ENCODE measurements around the gene ANKRD42.
"Not testable (repeated sequence)": the region's sequence is repeated elsewhere in the genome, so short reads cannot be mapped to it uniquely, and the experiment has no call there.

Gene ANKRD42

DNA sequence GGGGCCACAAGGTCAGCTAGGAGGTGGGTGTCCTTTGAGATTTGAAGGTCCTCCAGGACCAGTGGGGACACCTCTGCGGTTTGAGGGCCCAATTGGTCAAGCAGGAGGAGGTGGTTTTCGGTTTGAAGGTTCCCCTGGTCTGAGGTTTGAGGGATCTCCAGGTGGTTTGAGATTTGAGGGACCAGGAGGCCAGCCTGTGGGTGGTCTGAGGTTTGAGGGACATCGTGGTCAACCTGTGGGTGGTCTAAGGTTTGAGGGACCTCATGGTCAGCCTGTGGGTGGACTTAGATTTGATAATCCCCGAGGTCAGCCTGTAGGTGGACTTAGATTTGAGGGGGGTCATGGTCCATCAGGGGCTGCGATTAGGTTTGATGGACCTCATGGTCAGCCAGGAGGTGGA is 24.8 kb upstream of the ANKRD42 start:
- DNase-seq (ENCODE audit: low read depth, low spot score): no peak
- H3K27ac ChIP-seq: no peak overlapping the region

DNA sequence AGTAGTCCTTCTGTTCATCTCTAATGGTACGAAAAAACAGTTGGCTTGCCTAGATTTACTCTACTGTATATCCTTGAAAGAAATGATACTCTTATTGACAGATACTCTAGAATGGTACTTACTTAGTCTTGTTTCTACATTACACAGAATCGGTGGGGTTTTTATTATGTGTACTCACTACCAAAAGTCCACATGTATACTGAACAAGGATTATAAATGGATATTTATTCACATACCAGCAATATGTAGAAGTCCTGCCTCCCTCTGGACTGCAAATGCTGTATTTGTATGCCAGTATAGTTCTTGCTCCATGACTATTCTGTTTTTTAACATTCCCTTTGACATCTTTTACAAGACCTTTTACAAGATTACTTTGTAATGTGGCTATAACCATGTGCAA is 22.6 kb upstream of the ANKRD42 start:
- no peak overlapping the region for H3K27ac ChIP-seq
- DNase-seq (ENCODE audit: low read depth, low spot score): no peak

DNA sequence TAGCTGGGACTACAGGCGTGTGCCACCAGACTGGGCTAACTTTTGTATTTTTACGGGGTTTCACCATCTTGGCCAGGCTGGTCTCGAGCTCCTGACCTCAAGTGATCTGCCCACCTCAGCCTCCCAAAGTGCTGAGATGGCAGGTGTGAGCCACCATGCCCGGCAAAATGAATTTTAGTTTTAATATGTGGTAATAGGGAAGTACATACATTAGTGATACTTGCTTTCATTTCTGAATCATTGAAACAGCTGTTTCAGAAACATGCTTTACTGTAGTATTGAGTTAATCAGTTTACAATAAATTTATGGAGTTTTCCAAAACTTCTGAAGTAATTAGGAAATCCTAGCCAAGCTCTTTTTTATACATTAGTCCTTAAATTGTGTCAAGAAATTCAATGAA is 21.0 kb upstream of the ANKRD42 start:
- H3K27ac ChIP-seq: no peak overlapping the region

DNA sequence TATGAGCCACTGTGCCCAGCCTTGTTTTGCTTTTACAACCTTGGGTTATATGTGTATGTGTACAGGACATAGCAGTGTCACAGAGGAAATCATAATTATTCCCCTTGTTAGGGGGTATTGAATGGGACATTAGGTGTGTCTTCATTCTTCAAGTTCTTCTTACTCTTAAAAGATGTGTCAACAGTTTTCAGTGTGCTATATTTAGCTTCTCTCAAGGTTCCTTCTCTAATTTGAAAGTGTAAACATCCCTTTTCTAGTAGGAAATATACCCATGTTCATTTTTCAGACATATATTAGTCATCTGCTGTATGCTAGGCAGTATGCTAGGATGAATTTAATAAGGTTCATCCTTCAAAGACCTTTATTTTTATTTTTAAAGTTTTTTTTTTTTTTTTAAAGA is 19.5 kb upstream of the ANKRD42 start:
- DNase-seq (ENCODE audit: low read depth, low spot score): no peak

More for the DNA sequence above, 21.0 kb upstream of the ANKRD42 start:
- DNase-seq (ENCODE audit: low read depth, low spot score): no peak

DNA sequence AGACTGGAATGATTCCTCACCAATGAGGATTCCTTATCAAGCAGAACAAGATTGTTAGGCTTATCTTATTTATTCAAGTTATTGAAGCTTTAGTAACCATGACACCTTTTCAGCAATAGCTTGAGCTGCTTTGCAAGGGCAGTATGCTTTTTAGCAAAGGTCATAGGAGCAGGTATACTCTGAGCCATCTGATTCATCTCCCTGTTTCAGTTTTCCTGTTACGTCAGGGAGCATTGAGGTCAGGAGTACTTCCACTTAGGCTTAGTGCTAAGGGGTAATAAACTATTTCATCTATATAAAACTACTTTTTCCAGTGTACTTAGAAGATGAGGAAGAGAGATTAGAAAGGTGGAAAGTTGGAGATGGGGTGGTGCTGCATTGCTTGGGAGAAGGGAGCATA is 17.7 kb upstream of the ANKRD42 start:
- no peak overlapping the region for H3K27ac ChIP-seq

More for the DNA sequence above, 19.5 kb upstream of the ANKRD42 start:
- H3K27ac ChIP-seq: no peak overlapping the region

DNA sequence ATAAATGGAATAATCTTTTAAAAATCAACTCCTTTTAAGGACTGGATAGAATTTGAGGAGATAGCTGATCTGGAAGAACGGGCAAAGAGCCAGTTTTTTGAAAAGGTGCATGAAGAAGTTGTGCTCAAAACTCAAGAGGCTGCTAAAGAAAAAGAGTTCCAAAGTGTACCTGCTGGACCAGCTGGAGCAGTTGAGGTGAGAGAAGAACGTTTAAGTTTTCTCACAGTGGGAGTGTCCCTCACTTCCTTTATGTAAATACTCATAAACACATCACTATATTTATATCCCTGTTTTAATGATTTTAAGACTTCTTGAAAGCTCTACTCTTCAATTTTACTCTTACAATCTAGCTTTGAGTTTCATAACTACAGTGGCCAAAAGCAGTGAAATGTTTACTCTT is 11.7 kb upstream of the ANKRD42 start:
- no peak for DNase-seq (ENCODE audit: low read depth, low spot score)
- no peak overlapping the region for H3K27ac ChIP-seq

More for the DNA sequence above, 17.7 kb upstream of the ANKRD42 start:
- DNase-seq (ENCODE audit: low read depth, low spot score): no peak

DNA sequence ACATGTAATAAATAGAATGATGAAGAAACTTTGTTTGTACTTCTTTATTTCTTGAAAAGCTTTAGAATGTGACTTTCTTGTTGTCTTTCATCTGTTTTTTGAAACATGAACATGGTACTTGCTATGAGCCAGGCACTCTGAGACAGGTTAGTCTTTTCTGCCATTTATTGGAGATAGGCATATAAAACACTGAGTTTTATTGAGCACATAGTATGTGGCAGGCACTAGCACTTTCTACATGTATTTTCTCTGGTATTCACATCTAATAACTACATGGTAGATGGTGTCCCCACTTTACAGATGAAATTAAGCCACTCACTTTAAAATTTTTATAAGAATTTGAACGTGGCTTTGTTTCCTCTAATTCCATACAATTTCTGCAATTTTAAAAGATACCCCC is 7.7 kb upstream of the ANKRD42 start:
- no peak for DNase-seq (ENCODE audit: low read depth, low spot score)
- H3K27ac ChIP-seq: no peak overlapping the region

DNA sequence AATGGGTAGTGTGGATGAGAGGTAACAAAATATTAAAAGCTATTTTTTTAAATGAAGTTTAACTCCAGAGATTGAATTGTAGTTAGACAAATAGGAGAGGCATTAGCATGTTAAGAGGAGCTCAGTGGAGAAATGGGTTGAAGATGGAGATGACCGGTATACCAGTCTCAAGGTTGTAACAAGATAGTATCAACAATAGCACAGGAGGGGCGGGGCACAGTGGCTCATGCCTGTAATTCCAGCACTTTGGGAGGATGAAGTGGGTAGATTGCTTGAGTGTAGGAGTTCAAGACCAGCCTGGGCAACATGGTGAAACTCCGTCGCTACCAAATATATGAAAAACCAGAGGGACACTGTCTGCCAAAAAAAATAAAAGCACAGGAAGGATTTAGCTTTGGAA is 6.0 kb upstream of the ANKRD42 start:
- no peak overlapping the region for H3K27ac ChIP-seq

DNA sequence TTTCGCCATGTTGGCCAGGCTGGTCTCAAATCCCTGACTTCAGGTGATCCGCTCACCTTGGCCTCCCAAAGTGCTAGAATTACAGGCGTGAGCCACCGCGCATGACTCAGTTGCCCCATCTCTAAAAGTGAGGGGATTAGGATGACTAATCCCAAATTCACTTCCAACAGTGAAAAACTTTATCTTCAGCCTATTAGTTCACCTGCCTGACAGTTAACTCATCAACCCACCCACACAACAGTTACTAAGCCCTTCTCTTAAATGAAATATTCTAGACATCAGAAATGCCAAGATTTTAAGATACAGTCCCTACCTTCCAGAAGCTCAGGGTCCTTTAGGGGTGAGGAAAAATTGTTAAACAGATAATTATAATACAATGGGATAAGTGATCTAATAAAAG is 2.0 kb upstream of the ANKRD42 start:
- no peak for DNase-seq (ENCODE audit: low read depth, low spot score)
- no peak overlapping the region for H3K27ac ChIP-seq

More for the DNA sequence above, 6.0 kb upstream of the ANKRD42 start:
- no peak for DNase-seq (ENCODE audit: low read depth, low spot score)

DNA sequence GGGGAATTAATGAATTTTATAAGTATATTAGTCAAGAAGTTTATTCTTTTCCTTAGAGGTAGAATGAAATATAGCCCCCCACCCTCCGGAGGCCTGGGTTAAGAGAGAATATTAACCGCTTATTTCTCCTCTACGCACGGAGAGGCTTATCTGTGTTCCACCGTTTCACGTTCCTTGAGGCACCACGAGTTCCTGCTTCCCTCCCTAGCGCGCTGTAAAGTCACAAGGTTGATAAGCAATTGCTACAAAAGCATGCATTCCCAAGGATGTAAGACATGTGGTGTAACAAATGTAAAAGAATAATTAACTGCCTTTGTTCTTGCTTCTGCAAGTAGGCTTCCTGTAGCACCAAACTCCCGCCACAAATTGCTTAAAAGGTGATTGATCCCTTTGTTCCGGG is 1.5 kb upstream of the ANKRD42 start:
- H3K27ac ChIP-seq: no peak overlapping the region
- DNase-seq (ENCODE audit: low read depth, low spot score): no peak

DNA sequence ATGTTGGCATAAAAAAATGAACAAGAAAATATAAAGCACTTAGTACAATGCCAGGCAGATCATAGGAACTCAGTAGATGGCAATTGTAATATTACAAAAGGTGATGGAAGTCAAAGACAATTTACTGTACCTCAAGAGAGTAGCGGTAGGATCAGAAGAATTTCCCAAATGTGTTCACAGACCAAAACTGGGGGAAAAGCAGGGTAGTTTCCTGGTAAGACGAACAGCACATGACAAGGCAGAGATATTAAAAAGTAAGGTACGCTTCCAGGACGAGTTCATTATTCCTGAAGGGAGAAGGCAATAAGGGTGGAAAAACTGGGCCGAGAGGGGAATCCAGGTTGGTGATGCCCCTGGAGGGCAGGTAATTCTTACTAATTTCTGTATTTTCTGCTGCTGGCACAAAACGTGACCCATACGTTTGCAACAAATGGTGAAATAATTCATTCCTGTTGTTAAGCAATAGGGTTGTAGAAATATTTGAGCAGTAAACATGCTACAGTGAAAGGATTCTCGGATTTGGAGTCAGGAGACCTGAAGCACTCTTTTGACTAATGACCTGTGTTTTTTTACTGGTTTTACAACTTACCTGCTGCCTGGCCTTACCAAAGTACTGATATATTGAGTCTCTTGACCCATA is 786 bp upstream of the ANKRD42 start:
- peak overlapping the region; percentile 76 for H3K27ac ChIP-seq
- no peak for DNase-seq (ENCODE audit: low read depth, low spot score)

DNA sequence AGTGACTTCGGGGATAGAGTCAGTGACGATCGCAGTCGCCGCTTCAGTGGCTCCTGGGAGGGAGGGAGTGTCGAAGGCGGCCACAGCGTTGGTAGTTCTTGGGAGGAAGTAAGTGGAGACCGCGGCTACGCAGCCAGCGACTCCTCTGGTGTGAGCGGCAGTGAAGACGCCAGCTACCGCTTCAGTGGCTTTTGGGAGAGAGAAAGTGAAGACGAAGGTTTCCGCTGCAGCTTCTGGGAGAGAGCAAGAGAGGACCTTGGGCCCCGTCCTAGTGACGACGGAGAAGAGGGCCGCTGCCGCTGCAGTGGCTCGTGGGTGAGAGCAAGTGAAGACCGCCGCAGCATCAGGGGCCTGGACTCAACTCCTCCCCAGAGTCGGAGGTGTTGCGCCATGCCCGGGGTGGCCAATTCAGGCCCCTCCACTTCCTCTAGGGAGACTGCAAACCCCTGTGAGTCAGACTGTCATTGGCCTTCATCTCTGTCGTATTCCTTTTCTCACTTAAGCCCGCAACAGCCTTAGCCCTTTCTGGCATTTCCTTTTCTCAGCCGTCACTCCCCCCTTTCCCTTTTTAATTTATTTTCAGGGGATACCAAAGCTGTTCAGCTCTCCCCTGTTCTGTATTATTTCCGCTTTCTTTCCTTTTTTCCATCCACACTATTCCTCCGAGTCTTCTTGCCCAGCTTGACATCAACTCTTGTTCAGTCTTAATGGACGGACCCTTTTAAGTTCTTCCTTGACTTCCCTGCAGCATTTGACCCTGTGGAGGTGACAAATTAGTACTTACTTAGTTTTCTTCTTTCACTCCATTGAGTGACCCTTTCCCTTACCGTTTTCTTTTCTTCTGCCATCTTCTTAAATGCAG is 1.0 kb downstream of the ANKRD42 start:
- H3K27ac ChIP-seq: peak overlapping the region; percentile 76
- DNase-seq (ENCODE audit: low read depth, low spot score): no peak

DNA sequence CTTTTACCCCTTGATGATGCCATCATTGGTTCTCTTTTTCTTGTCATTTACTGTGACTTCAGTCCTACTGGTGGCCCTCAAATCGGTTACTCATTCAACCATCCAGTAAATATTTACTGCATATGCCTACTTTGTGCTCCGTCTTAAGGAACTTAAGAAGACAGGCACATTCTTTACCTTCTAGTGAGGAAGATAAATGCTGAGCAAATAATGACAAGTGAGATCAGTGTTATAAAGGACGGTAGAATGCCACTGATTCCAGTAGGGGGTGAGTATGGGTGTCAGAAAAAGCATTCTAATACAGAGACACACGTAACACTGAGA is 1.6 kb downstream of the ANKRD42 start:
- DNase-seq (ENCODE audit: low read depth, low spot score): no peak
- peak overlapping the region; percentile 76 for H3K27ac ChIP-seq

DNA sequence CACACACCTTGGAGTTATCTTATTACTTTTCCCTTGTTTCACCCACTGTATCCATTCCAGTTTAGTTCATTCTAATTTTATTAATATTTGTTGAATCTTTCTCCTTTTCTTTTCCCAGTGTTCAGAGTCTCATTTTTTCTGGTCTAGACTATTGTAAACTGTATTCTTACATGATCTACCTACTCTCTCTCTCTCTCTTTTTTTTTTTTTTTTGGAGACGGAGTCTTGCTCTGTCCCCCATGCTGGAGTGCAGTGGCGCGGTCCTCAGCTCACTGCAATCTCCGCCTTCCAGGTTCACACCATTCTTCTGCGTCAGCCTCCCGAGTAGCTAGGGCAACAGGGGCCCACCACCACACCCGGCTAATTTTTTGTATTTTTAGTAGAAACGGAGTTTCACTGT is 2.1 kb downstream of the ANKRD42 start:
- no peak overlapping the region for H3K27ac ChIP-seq
- no peak for DNase-seq (ENCODE audit: low read depth, low spot score)

DNA sequence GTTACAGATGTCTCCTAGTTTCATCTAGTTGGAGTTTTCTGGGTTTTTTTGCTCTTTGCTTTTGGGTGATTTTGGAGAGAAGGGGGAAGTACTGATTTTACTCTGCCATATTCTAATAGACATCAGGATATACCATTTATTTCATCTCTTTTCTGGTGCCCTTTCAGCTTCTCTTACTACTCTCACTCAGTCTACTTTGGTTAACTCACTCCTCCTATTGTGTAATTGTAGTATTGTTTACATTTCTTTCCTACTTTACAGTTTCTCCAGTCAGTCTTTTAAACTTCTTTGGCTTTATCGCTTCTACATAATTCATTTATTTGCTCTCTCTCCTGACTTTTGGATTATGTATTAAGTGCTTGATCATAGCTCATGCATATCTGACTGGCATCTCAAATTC is 6.5 kb downstream of the ANKRD42 start:
- H3K27ac ChIP-seq: no peak overlapping the region
- no peak for DNase-seq (ENCODE audit: low read depth, low spot score)

DNA sequence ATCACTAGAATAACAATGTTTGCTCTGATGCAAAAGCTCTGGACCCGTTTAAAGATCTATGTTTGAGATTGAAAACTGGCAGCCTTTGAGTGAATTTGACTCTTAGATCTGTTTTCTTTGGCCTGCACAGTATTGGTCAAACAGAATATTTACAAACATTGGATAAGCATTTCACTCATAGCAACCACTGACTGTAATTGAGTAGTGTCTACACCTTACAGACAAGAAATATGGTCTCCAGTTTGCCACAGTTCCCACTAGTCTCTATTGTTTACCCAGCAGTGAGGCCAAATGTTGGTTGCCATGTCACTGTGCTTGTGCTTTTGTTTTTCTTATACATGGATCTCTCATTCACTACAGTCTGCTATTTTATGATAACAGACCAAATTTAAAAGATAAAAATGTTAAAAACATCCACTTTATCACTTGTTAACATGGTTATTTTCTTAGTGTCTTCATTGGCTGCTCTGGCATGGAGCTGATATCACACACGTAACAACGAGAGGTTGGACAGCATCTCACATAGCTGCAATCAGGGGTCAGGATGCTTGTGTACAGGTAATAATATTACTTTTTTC is 12.2 kb downstream of the ANKRD42 start:
- no peak for DNase-seq (ENCODE audit: low read depth, low spot score)

DNA sequence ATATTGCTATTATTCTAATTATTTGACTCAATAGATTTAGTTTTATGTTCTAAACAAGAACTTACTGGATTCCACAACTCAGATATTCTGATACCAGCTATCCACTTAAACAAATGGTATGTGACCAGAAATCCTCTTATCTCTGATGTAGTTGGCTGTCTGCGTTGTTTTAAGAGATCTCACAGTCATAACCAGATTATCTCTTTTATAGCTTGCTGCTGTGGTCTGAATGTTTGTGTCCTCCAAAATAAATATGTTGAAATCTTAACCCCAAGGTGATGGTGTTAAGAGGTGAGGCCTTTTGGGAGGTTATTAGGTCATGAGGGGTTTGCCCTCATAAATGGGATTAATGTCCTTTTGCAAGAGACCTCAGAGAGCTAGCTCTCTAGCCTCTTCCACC is 12.7 kb downstream of the ANKRD42 start:
- H3K27ac ChIP-seq: no peak overlapping the region
- no peak for DNase-seq (ENCODE audit: low read depth, low spot score)

More for the DNA sequence above, 12.2 kb downstream of the ANKRD42 start:
- no peak overlapping the region for H3K27ac ChIP-seq

DNA sequence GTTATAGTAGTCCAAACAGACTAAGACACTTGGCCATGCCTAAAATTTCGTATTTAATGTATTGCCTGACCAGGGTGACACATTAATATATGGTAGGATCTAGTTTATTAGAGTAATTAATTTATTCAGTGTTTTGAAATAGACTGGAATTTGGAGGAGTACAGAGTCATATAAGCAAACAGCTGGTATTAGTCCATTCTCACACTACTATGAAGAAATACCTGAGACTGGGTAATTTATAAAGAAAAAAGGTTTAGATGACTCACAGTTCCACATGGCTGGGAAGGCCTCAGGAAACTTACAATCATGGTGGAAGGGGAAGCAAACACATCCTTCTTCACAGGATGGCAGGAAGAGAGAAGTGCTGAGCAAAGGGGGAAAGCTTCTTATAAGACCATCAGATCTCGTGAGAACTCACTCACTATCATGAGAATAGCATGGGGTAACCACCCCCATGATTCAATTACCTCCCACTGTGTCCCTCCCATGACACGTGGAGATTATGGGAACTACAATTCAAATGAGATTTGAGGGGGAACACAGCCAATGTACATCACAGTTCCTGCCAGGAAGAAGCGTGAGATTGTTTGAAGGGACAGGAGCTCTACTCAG is 13.4 kb downstream of the ANKRD42 start:
- DNase-seq (ENCODE audit: low read depth, low spot score); H3K27ac ChIP-seq: not testable (repeated sequence)

DNA sequence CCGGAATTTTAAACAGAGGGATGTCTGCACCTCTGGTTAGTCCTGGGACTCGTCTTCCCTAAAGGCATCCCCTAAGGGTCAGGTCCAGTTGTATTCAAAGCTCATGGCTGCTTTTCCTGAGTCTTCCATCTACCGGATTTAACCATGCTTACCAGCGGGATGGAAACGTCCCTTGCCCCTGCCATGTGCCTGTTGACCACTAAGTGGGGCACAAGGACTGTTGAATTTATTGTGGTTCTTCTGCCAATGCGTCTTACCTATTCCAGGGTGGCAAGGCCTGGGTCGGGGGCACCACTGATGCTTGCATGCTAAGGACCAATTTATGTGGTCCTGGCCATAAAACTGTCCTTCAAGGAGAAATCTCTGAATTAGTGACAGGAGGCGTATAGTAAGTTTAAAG is 25.6 kb downstream of the ANKRD42 start:
- DNase-seq (ENCODE audit: low read depth, low spot score): no peak
- no peak overlapping the region for H3K27ac ChIP-seq

DNA sequence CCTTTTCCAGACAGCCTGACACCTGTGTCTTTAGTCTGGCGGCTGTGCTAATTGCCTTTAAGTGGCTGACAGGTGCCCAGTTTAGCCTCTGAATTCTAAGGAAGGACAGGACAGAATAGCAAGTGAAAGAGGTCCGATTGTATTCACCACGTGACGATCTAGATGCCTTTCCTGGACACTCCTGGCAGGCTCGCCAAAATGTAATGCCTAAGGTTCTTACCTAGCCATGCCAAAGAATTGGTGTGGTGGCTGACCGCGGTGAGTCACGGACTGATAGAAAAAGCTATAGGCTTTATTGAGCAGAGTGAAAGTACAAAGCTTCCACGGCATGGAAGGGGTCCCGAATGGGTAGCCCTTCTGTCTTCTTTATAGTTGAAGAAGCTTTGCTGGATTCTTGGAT is 26.7 kb downstream of the ANKRD42 start:
- no peak for DNase-seq (ENCODE audit: low read depth, low spot score)
- no peak overlapping the region for H3K27ac ChIP-seq

DNA sequence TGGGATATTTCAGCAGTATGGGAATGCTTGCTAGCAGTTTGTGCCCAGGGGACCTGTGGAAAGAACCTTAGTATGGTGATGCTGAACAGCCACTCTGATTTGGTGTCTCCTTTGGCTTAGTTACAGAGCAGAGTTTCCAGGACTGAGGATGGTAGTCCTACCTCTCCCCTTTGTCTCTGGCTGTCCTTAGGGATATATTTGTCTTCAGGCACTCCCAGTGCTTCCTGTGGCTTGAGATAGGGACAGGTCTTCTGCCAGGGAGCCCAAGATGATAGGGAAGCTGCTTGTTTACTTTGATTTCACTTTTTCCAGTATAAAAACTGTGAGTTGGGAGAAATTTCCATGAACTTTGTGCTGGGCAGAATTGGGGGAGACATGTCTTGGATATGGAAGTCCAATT is 28.2 kb downstream of the ANKRD42 start:
- no peak for DNase-seq (ENCODE audit: low read depth, low spot score)
- no peak overlapping the region for H3K27ac ChIP-seq

Data from epithelial cell of prostate (primary cell).